ENCODE measurements around the gene OXLD1. TPM values are rescaled to one million over a fixed set of nuclear protein-coding genes. Genes with fewer than 3 reads are reported as not detected.

OXLD1 gene
- total RNA-seq (2014; rRNA removed; shearing (Covaris generic); ENCODE audit: low replicate concordance) = 78.7 and 122 TPM in 2 replicates

- peak; percentile 99 for DNase-seq
- no peaks in the 10 kb centered on the region for H3K27me3 ChIP-seq (ENCODE audit: low read length)
- H3K27ac ChIP-seq (ENCODE audit: low read length) = peak within 1 kb of the TSS; percentile 86
- peaks cover 24% of the 10 kb centered on the region for H3K4me1 ChIP-seq (ENCODE audit: low read length)
- H3K9me3 ChIP-seq (ENCODE audit: low read length) = no peaks in the 10 kb centered on the region
- peak within 1 kb of the TSS; percentile 96 for H3K4me3 ChIP-seq (ENCODE audit: low read length)
- no peak within 1 kb of the TSS for H2AFZ ChIP-seq (ENCODE audit: low read length)
- peaks cover 41% of the 10 kb centered on the region for H3K36me3 ChIP-seq (ENCODE audit: insufficient read depth, low read length)
- H3K9me2 ChIP-seq (replicated peaks; ENCODE audit: insufficient read depth, low read length) = no peaks in the 10 kb centered on the region
- H3K9ac ChIP-seq (ENCODE audit: low read length) = peak within 1 kb of the TSS; percentile 99
- no peaks in the 10 kb centered on the region for H4K20me1 ChIP-seq (ENCODE audit: insufficient read depth, low read depth, low read length)
- peak within 1 kb of the TSS; percentile 97 for H3K4me2 ChIP-seq (ENCODE audit: low read depth, low read length, poor library complexity, severe bottlenecking)
- H3K79me2 ChIP-seq (ENCODE audit: low read length) = peaks cover 43% of the 10 kb centered on the region
Measured at GRCh38 chr17:81666342-81667191, at the start of gene OXLD1, which contains the start of gene CCDC137. Gene OXLD1, minus strand, starts transcription at chr17:81666605. Its CDS starts 28 bp downstream, at chr17:81666577. Gene CCDC137, plus strand, starts transcription at chr17:81666737. Its CDS starts 30 bp downstream, at chr17:81666767.

DNA sequence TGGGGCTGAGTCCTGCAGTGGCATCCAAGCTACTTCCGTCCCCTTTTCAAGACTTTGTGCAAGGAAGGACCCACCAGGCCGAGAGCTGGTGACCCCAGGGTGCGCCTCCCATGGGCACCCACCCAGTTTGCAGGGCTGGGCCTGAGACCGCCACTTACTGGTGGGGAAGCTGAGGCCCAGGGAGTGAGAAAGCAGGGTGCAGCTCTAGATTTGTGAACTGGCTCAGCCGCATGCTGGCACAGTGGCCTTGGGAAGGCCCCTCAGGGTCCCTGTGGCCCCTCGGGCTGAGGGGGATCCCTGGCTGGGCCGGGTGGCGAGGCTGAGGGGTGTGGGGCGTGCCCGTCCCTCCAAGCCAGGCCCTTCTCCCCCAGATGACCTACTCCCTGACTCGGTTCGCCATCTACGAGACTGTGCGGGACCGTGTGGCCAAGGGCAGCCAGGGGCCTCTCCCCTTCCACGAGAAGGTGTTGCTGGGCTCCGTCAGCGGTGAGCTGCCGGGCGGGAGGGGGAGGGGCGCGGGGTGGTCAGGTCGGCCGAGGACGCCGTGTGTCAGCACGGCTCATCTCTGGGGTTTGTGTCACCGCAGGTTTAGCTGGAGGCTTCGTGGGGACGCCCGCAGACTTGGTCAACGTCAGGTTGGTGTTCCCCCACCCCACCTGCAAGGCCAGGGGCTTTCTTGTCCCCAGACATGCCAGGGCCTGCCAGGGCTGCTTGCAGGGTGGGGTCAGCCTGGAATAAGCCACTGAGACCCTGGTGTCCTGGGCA is 48.9 kb upstream of the OXLD1 start:
- Histone ChIP-seq H3K4me1 (ENCODE audit: low read length) (peaks cover 29% of the 10 kb centered on the region), H3K4me2 (ENCODE audit: low read depth, low read length, poor library complexity, severe bottlenecking) (no peak overlapping the region), H3K36me3 (ENCODE audit: insufficient read depth, low read length) (no peaks in the 10 kb centered on the region), H3K9me3 (ENCODE audit: low read length) (no peaks in the 10 kb centered on the region), H4K20me1 (ENCODE audit: insufficient read depth, low read depth, low read length) (0 out of 2 replicates have a peak, but pooled peaks cover 18% of the 10 kb centered on the region), H2AFZ (ENCODE audit: low read length) (no peak overlapping the region), H3K79me2 (ENCODE audit: low read length) (peaks cover 22% of the 10 kb centered on the region), H3K9me2 (replicated peaks; ENCODE audit: insufficient read depth, low read length) (no peaks in the 10 kb centered on the region), H3K27ac (ENCODE audit: low read length) (no peak overlapping the region), H3K9ac (ENCODE audit: low read length) (no peak overlapping the region), H3K27me3 (ENCODE audit: low read length) (no peaks in the 10 kb centered on the region), H3K4me3 (ENCODE audit: low read length) (no peak overlapping the region)
- no peak for DNase-seq

- Histone ChIP-seq H3K4me2 (ENCODE audit: low read depth, low read length, poor library complexity, severe bottlenecking) (no peak overlapping the region), H2AFZ (ENCODE audit: low read length) (no peak overlapping the region)
Measured at GRCh38 chr17:81714412-81715106, 48.2 kb upstream of the OXLD1 start.

GRCh38 chr17:81713556-81714411 is 47.4 kb upstream of the OXLD1 start:
- H3K4me3 ChIP-seq (ENCODE audit: low read length) = peak overlapping the region; percentile 90

More at GRCh38 chr17:81714412-81715106, 48.2 kb upstream of the OXLD1 start:
- H3K4me3 ChIP-seq (ENCODE audit: low read length) = no peak overlapping the region; the same call in 1 of the 2 replicates
- no peak for DNase-seq
- H3K4me1 ChIP-seq (ENCODE audit: low read length) = peaks cover 29% of the 10 kb centered on the region
- H3K9ac ChIP-seq (ENCODE audit: low read length) = no peak overlapping the region
- H3K9me2 ChIP-seq (replicated peaks; ENCODE audit: insufficient read depth, low read length) = no peaks in the 10 kb centered on the region
- H3K36me3 ChIP-seq (ENCODE audit: insufficient read depth, low read length) = no peaks in the 10 kb centered on the region
- 0 out of 2 replicates have a peak, but pooled peaks cover 18% of the 10 kb centered on the region for H4K20me1 ChIP-seq (ENCODE audit: insufficient read depth, low read depth, low read length)
- H3K27me3 ChIP-seq (ENCODE audit: low read length) = no peaks in the 10 kb centered on the region
- H3K27ac ChIP-seq (ENCODE audit: low read length) = no peak overlapping the region
- no peaks in the 10 kb centered on the region for H3K9me3 ChIP-seq (ENCODE audit: low read length)
- H3K79me2 ChIP-seq (ENCODE audit: low read length) = peaks cover 22% of the 10 kb centered on the region

GRCh38 chr17:81713004-81713555 is 46.7 kb upstream of the OXLD1 start:
- H2AFZ ChIP-seq (ENCODE audit: low read length) = no peak overlapping the region
- peak overlapping the region; percentile 11; the same call in 1 of the 2 replicates for H3K27ac ChIP-seq (ENCODE audit: low read length)
- peak overlapping the region; percentile 85 for H3K9ac ChIP-seq (ENCODE audit: low read length)

More at GRCh38 chr17:81713556-81714411, 47.4 kb upstream of the OXLD1 start:
- Histone ChIP-seq H3K36me3 (ENCODE audit: insufficient read depth, low read length) (no peaks in the 10 kb centered on the region), H3K27ac (ENCODE audit: low read length) (no peak overlapping the region), H3K27me3 (ENCODE audit: low read length) (no peaks in the 10 kb centered on the region), H3K4me1 (ENCODE audit: low read length) (peaks cover 29% of the 10 kb centered on the region), H3K79me2 (ENCODE audit: low read length) (peaks cover 22% of the 10 kb centered on the region), H3K9me3 (ENCODE audit: low read length) (no peaks in the 10 kb centered on the region), H3K9me2 (replicated peaks; ENCODE audit: insufficient read depth, low read length) (no peaks in the 10 kb centered on the region), H3K4me2 (ENCODE audit: low read depth, low read length, poor library complexity, severe bottlenecking) (peak overlapping the region; percentile 94), H2AFZ (ENCODE audit: low read length) (no peak overlapping the region), H3K9ac (ENCODE audit: low read length) (peak overlapping the region; percentile 85), H4K20me1 (ENCODE audit: insufficient read depth, low read depth, low read length) (0 out of 2 replicates have a peak, but pooled peaks cover 18% of the 10 kb centered on the region)
- DNase-seq = no peak

GRCh38 chr17:81712468-81713003 is 46.1 kb upstream of the OXLD1 start:
- Histone ChIP-seq H4K20me1 (ENCODE audit: insufficient read depth, low read depth, low read length) (0 out of 2 replicates have a peak, but pooled peaks cover 18% of the 10 kb centered on the region), H3K79me2 (ENCODE audit: low read length) (peaks cover 22% of the 10 kb centered on the region), H3K27ac (ENCODE audit: low read length) (peak overlapping the region; percentile 11; the same call in 1 of the 2 replicates), H3K9me3 (ENCODE audit: low read length) (no peaks in the 10 kb centered on the region), H3K9me2 (replicated peaks; ENCODE audit: insufficient read depth, low read length) (no peaks in the 10 kb centered on the region), H3K27me3 (ENCODE audit: low read length) (no peaks in the 10 kb centered on the region), H3K4me3 (ENCODE audit: low read length) (peak overlapping the region; percentile 90), H3K9ac (ENCODE audit: low read length) (peak overlapping the region; percentile 85), H3K36me3 (ENCODE audit: insufficient read depth, low read length) (0 out of 2 replicates have a peak, but pooled peaks cover 6% of the 10 kb centered on the region), H2AFZ (ENCODE audit: low read length) (no peak overlapping the region), H3K4me2 (ENCODE audit: low read depth, low read length, poor library complexity, severe bottlenecking) (peak overlapping the region; percentile 94), H3K4me1 (ENCODE audit: low read length) (peaks cover 29% of the 10 kb centered on the region)
- peak; percentile 70 for DNase-seq

More at GRCh38 chr17:81713004-81713555, 46.7 kb upstream of the OXLD1 start:
- Histone ChIP-seq H3K79me2 (ENCODE audit: low read length) (peaks cover 22% of the 10 kb centered on the region), H3K9me2 (replicated peaks; ENCODE audit: insufficient read depth, low read length) (no peaks in the 10 kb centered on the region), H3K27me3 (ENCODE audit: low read length) (no peaks in the 10 kb centered on the region), H3K4me1 (ENCODE audit: low read length) (peaks cover 29% of the 10 kb centered on the region), H3K4me2 (ENCODE audit: low read depth, low read length, poor library complexity, severe bottlenecking) (peak overlapping the region; percentile 94), H3K4me3 (ENCODE audit: low read length) (peak overlapping the region; percentile 90), H3K36me3 (ENCODE audit: insufficient read depth, low read length) (0 out of 2 replicates have a peak, but pooled peaks cover 3% of the 10 kb centered on the region), H4K20me1 (ENCODE audit: insufficient read depth, low read depth, low read length) (0 out of 2 replicates have a peak, but pooled peaks cover 18% of the 10 kb centered on the region), H3K9me3 (ENCODE audit: low read length) (no peaks in the 10 kb centered on the region)
- DNase-seq = peak; percentile 62

Measured in Karpas-422 (cell line).